Uterus (tissue), 2 donors: ENCODE data around the gene SLC25A47.

ENCODE experiments used
- POLR2A ChIP-seq, 2 donors: fragments of 450-650 bp; IDR thresholded peaks; one replicate each; pipeline ENCODE4 v1.6.1; 2016; ENCODE audit warnings: antibody characterized with exemption in 2 of 2, mild to moderate bottlenecking in 1 of 2, moderate library complexity in 1 of 2
- TF ChIP-seq, protein P1 (sequence below), 4 experiments: fragments of 200-600 bp in 2 of 4; fragments of 450-650 bp in 2 of 4; sonication (generic) in 2 of 4; IDR thresholded peaks; one replicate each; pipeline ENCODE4 v1.5.1; 2016 to 2019; ENCODE audit warnings: antibody characterized with exemption in 4 of 4, mild to moderate bottlenecking in 2 of 4, moderate library complexity in 1 of 4

DNA sequence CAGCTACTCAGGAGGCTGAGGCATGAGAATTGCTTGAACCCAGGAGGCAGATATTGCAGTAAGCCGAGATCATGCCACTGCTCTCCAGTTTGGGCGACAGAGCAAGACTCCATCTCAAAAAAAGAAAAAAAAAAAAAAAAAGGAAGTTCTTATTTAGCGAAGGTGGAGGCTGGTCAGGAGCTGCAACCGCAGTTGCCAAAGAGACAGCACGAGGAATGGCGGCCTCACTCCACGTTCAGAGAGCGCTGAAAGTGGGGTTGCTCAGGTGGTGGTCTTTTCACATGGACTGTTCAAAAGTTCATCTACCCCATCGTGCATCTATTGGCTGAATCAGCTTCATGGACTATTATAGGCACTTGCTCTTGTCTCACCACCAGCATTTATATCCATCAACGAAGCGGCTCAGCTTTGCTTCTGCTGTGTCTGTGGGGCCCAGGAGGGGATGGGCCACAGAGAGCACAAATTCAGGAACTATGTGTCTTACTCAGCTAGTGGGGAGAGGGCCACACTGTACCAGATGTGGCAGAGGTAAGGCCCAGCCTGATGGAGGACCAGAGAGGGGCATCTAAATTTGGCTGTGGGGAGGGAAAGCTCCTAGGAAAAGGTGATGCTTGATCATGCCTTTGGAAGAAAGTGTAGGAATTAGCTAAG lies 27.3 kb downstream of the SLC25A47 start:
- TF ChIP-seq, protein P1, sequence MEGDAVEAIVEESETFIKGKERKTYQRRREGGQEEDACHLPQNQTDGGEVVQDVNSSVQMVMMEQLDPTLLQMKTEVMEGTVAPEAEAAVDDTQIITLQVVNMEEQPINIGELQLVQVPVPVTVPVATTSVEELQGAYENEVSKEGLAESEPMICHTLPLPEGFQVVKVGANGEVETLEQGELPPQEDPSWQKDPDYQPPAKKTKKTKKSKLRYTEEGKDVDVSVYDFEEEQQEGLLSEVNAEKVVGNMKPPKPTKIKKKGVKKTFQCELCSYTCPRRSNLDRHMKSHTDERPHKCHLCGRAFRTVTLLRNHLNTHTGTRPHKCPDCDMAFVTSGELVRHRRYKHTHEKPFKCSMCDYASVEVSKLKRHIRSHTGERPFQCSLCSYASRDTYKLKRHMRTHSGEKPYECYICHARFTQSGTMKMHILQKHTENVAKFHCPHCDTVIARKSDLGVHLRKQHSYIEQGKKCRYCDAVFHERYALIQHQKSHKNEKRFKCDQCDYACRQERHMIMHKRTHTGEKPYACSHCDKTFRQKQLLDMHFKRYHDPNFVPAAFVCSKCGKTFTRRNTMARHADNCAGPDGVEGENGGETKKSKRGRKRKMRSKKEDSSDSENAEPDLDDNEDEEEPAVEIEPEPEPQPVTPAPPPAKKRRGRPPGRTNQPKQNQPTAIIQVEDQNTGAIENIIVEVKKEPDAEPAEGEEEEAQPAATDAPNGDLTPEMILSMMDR (IDR thresholded peaks at IDR 0.05), result no peak
- no peak for TF ChIP-seq POLR2A (IDR thresholded peaks at IDR 0.05)
